22Rv1 (cell line): Measurements from ENCODE around the gene PUS10.

Source experiments
- CTCF ChIP-seq: fragments of 450-650 bp; IDR thresholded peaks from 2 replicates; pipeline ENCODE4 v1.5.1; 2017; ENCODE audit warnings: mild to moderate bottlenecking
- ZFX ChIP-seq: fragments of 450-650 bp; IDR thresholded peaks from 2 replicates; pipeline ENCODE4 v1.6.1; 2017; ENCODE audit warnings: antibody characterized with exemption, borderline replicate concordance

GRCh38 chr2:60994131-60994530, 23.9 kb downstream of the PUS10 start:
- TF ChIP-seq CTCF (no peak), ZFX (no peak)
